Measurements from ENCODE around the gene SLC10A3. TPM values are rescaled to one million over a fixed set of nuclear protein-coding genes. Genes with fewer than 3 reads are reported as not detected.

Gene SLC10A3
- total and polyA plus RNA-seq, 2 of the 13 experiments (the other 11 are each of a cell fraction or from before 2014, with no cell fraction given): 10.1 to 11.5 TPM

DNA sequence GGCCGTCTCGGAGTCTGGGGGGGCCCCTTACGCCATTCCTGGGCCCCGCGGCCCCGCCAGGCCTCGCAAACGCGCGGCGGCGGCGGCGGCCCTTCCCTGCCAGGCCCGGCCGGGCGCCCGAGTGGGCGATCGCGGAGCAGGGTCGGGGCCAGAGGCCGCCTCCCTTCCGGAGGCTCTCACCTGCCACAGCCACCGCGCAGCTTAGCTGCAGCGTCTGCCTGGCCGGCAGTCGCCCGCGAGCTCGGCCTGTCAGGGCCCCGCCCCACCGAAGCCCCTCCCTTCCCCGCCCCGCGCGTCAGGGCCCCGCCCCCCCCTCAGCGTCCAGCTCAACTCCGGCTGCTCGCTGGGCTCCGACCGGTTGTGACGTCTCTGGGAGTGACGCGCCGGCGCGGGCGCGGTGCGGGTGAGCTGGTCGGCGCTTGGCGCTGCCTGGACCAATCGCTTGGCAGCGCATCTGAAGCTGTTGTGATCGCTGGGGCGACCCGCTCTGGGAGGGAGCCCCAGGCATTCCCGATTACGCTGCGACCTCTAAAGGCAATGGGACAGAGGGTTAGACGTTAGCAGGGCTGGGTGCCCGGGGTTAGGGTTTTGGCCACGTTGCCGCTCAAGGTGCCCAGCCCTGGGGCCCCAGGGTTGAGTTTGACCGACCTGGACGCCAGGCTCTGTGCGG is at the start of gene SLC10A3 (continued):
- TF ChIP-seq ZNF556 (CRISPR knock-in tag; IDR thresholded peaks at IDR 0.05; ENCODE audit: borderline replicate concordance): no peak
- peak; percentile 67 for TF ChIP-seq POLR2AphosphoS5 (IDR thresholded peaks at IDR 0.05; ENCODE audit: low read depth, low read length)
- TF ChIP-seq ZNF333 (CRISPR knock-in tag; IDR thresholded peaks at IDR 0.05; ENCODE audit: borderline replicate concordance): no peak
- TF ChIP-seq PHF8 (CRISPR knock-in tag; IDR thresholded peaks at IDR 0.05): peak; percentile 60
- no peak for TF ChIP-seq REL (CRISPR knock-in tag; conservative IDR thresholded peaks at IDR 0.05)
- no peak for TF ChIP-seq FOXJ3 (CRISPR knock-in tag; IDR thresholded peaks at IDR 0.05; ENCODE audit: borderline replicate concordance)
- peak; percentile 86 for TF ChIP-seq GABPB1 (CRISPR knock-in tag; IDR thresholded peaks at IDR 0.05)
- TF ChIP-seq CREB1 (IDR thresholded peaks at IDR 0.05): peak; percentile 80
- TF ChIP-seq CREB1 (CRISPR knock-in tag; IDR thresholded peaks at IDR 0.05): peak; percentile 80
- TF ChIP-seq KLF12 (CRISPR knock-in tag; IDR thresholded peaks at IDR 0.05; ENCODE audit: borderline replicate concordance): no peak
- TF ChIP-seq ZNF24 (IDR thresholded peaks at IDR 0.05): no peak
- TF ChIP-seq, protein P1, sequence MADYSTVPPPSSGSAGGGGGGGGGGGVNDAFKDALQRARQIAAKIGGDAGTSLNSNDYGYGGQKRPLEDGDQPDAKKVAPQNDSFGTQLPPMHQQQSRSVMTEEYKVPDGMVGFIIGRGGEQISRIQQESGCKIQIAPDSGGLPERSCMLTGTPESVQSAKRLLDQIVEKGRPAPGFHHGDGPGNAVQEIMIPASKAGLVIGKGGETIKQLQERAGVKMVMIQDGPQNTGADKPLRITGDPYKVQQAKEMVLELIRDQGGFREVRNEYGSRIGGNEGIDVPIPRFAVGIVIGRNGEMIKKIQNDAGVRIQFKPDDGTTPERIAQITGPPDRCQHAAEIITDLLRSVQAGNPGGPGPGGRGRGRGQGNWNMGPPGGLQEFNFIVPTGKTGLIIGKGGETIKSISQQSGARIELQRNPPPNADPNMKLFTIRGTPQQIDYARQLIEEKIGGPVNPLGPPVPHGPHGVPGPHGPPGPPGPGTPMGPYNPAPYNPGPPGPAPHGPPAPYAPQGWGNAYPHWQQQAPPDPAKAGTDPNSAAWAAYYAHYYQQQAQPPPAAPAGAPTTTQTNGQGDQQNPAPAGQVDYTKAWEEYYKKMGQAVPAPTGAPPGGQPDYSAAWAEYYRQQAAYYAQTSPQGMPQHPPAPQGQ (CRISPR knock-in tag; IDR thresholded peaks at IDR 0.05; ENCODE audit: borderline replicate concordance): no peak
- TF ChIP-seq SP1 (IDR thresholded peaks at IDR 0.05): no peak
- 0 out of 2 replicates have a peak, but pooled peaks have one; percentile 20 for TF ChIP-seq SP1 (CRISPR knock-in tag; IDR thresholded peaks at IDR 0.05)
- peak; percentile 22; the same call in 1 of the 2 replicates for TF ChIP-seq CREM (IDR thresholded peaks at IDR 0.05)
- TF ChIP-seq CREM (CRISPR knock-in tag; IDR thresholded peaks at IDR 0.05): no peak
- TF ChIP-seq STAG1 (CRISPR knock-in tag; IDR thresholded peaks at IDR 0.05): peak; percentile 33
- TF ChIP-seq RARG (CRISPR knock-in tag; IDR thresholded peaks at IDR 0.05; ENCODE audit: low read depth): no peak
- peak in 1 of 2 experiments; percentile 70; a peak in 2 of 4 replicates for TF ChIP-seq POLR2A (IDR thresholded peaks at IDR 0.05; ENCODE audit: insufficient read depth in 1 of 2, low read depth in 2 of 2, low read length in 2 of 2)
- peak; percentile 62; the same call in 1 of the 2 replicates for TF ChIP-seq SP4 (CRISPR knock-in tag; IDR thresholded peaks at IDR 0.05)
- peak; percentile 66 for TF ChIP-seq POLR2G (IDR thresholded peaks at IDR 0.05; ENCODE audit: low read depth, low read length)
- TF ChIP-seq, protein P2, sequence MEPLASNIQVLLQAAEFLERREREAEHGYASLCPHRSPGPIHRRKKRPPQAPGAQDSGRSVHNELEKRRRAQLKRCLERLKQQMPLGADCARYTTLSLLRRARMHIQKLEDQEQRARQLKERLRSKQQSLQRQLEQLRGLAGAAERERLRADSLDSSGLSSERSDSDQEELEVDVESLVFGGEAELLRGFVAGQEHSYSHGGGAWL (CRISPR knock-in tag; IDR thresholded peaks at IDR 0.05): no peak
- TF ChIP-seq, protein P3, sequence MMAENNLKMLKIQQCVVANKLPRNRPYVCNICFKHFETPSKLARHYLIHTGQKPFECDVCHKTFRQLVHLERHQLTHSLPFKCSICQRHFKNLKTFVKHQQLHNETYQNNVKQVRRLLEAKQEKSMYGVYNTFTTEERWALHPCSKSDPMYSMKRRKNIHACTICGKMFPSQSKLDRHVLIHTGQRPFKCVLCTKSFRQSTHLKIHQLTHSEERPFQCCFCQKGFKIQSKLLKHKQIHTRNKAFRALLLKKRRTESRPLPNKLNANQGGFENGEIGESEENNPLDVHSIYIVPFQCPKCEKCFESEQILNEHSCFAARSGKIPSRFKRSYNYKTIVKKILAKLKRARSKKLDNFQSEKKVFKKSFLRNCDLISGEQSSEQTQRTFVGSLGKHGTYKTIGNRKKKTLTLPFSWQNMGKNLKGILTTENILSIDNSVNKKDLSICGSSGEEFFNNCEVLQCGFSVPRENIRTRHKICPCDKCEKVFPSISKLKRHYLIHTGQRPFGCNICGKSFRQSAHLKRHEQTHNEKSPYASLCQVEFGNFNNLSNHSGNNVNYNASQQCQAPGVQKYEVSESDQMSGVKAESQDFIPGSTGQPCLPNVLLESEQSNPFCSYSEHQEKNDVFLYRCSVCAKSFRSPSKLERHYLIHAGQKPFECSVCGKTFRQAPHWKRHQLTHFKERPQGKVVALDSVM (CRISPR knock-in tag; IDR thresholded peaks at IDR 0.05): peak; percentile 28; the same call in 1 of the 2 replicates
- TF ChIP-seq, protein P4, sequence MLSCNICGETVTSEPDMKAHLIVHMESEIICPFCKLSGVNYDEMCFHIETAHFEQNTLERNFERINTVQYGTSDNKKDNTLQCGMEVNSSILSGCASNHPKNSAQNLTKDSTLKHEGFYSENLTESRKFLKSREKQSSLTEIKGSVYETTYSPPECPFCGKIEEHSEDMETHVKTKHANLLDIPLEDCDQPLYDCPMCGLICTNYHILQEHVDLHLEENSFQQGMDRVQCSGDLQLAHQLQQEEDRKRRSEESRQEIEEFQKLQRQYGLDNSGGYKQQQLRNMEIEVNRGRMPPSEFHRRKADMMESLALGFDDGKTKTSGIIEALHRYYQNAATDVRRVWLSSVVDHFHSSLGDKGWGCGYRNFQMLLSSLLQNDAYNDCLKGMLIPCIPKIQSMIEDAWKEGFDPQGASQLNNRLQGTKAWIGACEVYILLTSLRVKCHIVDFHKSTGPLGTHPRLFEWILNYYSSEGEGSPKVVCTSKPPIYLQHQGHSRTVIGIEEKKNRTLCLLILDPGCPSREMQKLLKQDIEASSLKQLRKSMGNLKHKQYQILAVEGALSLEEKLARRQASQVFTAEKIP (CRISPR knock-in tag; IDR thresholded peaks at IDR 0.05; ENCODE audit: borderline replicate concordance): no peak
- TF ChIP-seq NFYB (CRISPR knock-in tag; IDR thresholded peaks at IDR 0.05): peak; percentile 71

Measured in HepG2 (cell line).